Central memory CD8-positive, alpha-beta T cell (primary cell): ENCODE measurements around the gene CBR3.

Source experiments
- ATAC-seq: fragments of 150-1000 bp; cut with Tn5 transposase; replicated peaks from 2 replicates; pipeline ENCODE4 v1.10.0; 2022; ENCODE audit warnings: mild to moderate bottlenecking, moderate FRiP score, moderate number of reproducible peaks; ENCODE audit not compliant: poor library complexity, severe bottlenecking; ENCODE audit errors: extremely low read depth
- DNase-seq, 2 donors: peaks; one replicate each; pipeline ENCODE4 v3.0.0; 2021; ENCODE audit warnings: low spot score in 2 of 2
- H3K27ac Mint-ChIP-seq: one replicate; pipeline ENCODE4 v1.8.0; 2022; ENCODE audit warnings: low read depth, mild to moderate bottlenecking, moderate library complexity, mixed read lengths
- H3K27me3 Mint-ChIP-seq: one replicate; pipeline ENCODE4 v1.8.0; 2022; ENCODE audit warnings: mixed read lengths
- H3K36me3 Mint-ChIP-seq: one replicate; pipeline ENCODE4 v1.8.0; 2022; ENCODE audit warnings: mild to moderate bottlenecking, moderate library complexity, mixed read lengths; ENCODE audit not compliant: insufficient read depth
- H3K4me1 Mint-ChIP-seq: one replicate; pipeline ENCODE4 v1.8.0; 2022; ENCODE audit warnings: mixed read lengths
- H3K4me3 Mint-ChIP-seq: one replicate; pipeline ENCODE4 v1.8.0; 2022; ENCODE audit warnings: mild to moderate bottlenecking, moderate library complexity, mixed read lengths
- H3K9me3 Mint-ChIP-seq: one replicate; pipeline ENCODE4 v1.8.0; 2022; ENCODE audit warnings: mixed read lengths

CBR3 gene

GRCh38 chr21:36186081-36186480, 51.2 kb downstream of the CBR3 start:
- Mint-ChIP-seq H3K27ac (no peak overlapping the region), H3K4me1 (no peaks in the 10 kb centered on the region), H3K9me3 (no peaks in the 10 kb centered on the region), H3K4me3 (no peak overlapping the region), H3K36me3 (peaks cover 3% of the 10 kb centered on the region), H3K27me3 (no peaks in the 10 kb centered on the region)
- no peak for ATAC-seq
- DNase-seq, result no peak

- H3K4me3 Mint-ChIP-seq, result no peak overlapping the region
- no peaks in the 10 kb centered on the region for H3K9me3 Mint-ChIP-seq
- H3K27me3 Mint-ChIP-seq, result no peaks in the 10 kb centered on the region
- no peak overlapping the region for H3K27ac Mint-ChIP-seq
- ATAC-seq (no peak), DNase-seq (no peak)
- H3K4me1 Mint-ChIP-seq, result no peaks in the 10 kb centered on the region
- H3K36me3 Mint-ChIP-seq, result peaks cover 3% of the 10 kb centered on the region
Measured at GRCh38 chr21:36186506-36187399, 51.9 kb downstream of the CBR3 start.

- Mint-ChIP-seq H3K4me3 (no peak overlapping the region), H3K27ac (no peak overlapping the region)
- no peak for DNase-seq
Measured at GRCh38 chr21:36188081-36188681, 53.3 kb downstream of the CBR3 start.

GRCh38 chr21:36188937-36189336, 54.1 kb downstream of the CBR3 start:
- no peak overlapping the region for H3K27ac Mint-ChIP-seq
- ATAC-seq (no peak), DNase-seq (no peak)
- no peaks in the 10 kb centered on the region for H3K4me1 Mint-ChIP-seq
- no peak overlapping the region for H3K4me3 Mint-ChIP-seq
- peaks cover 3% of the 10 kb centered on the region for H3K36me3 Mint-ChIP-seq
- no peaks in the 10 kb centered on the region for H3K27me3 Mint-ChIP-seq
- no peaks in the 10 kb centered on the region for H3K9me3 Mint-ChIP-seq

More at GRCh38 chr21:36188081-36188681, 53.3 kb downstream of the CBR3 start:
- Mint-ChIP-seq H3K4me1 (no peaks in the 10 kb centered on the region), H3K9me3 (no peaks in the 10 kb centered on the region), H3K27me3 (no peaks in the 10 kb centered on the region), H3K36me3 (peaks cover 3% of the 10 kb centered on the region)
- ATAC-seq, result no peak

GRCh38 chr21:36190736-36191135, 55.9 kb downstream of the CBR3 start:
- DNase-seq, result no peak
- Mint-ChIP-seq H3K9me3 (no peaks in the 10 kb centered on the region), H3K27ac (no peak overlapping the region), H3K36me3 (peaks cover 3% of the 10 kb centered on the region), H3K27me3 (no peaks in the 10 kb centered on the region), H3K4me1 (no peaks in the 10 kb centered on the region), H3K4me3 (no peak overlapping the region)
- ATAC-seq, result no peak

GRCh38 chr21:36193200-36193599, 58.3 kb downstream of the CBR3 start:
- Mint-ChIP-seq H3K4me1 (no peaks in the 10 kb centered on the region), H3K36me3 (peaks cover 3% of the 10 kb centered on the region), H3K27me3 (no peaks in the 10 kb centered on the region), H3K4me3 (no peak overlapping the region), H3K9me3 (no peaks in the 10 kb centered on the region), H3K27ac (no peak overlapping the region)
- DNase-seq (no peak), ATAC-seq (no peak)

GRCh38 chr21:36194024-36194423, 59.1 kb downstream of the CBR3 start:
- H3K9me3 Mint-ChIP-seq, result no peaks in the 10 kb centered on the region
- no peak overlapping the region for H3K27ac Mint-ChIP-seq
- no peak overlapping the region for H3K4me3 Mint-ChIP-seq
- ATAC-seq (no peak), DNase-seq (no peak)
- H3K27me3 Mint-ChIP-seq, result no peaks in the 10 kb centered on the region
- no peaks in the 10 kb centered on the region for H3K4me1 Mint-ChIP-seq
- H3K36me3 Mint-ChIP-seq, result peaks cover 3% of the 10 kb centered on the region

GRCh38 chr21:36195613-36196012, 60.7 kb downstream of the CBR3 start:
- H3K27ac Mint-ChIP-seq, result no peak overlapping the region

More at GRCh38 chr21:36195613-36196012, 60.7 kb downstream of the CBR3 start:
- H3K36me3 Mint-ChIP-seq, result peaks cover 3% of the 10 kb centered on the region
- no peaks in the 10 kb centered on the region for H3K27me3 Mint-ChIP-seq
- H3K4me1 Mint-ChIP-seq, result no peaks in the 10 kb centered on the region
- ATAC-seq, result no peak
- no peak overlapping the region for H3K4me3 Mint-ChIP-seq
- no peaks in the 10 kb centered on the region for H3K9me3 Mint-ChIP-seq
- DNase-seq, result no peak
